ENCODE results near the gene SLC22A23.

SLC22A23 gene

GRCh38 chr6:3314621-3315467, 142.0 kb downstream of the SLC22A23 start:
- DNase-seq, result no peak

- DNase-seq, result no peak
These were observed 142.7 kb downstream of the SLC22A23 start for GRCh38 chr6:3314176-3314575.

GRCh38 chr6:3312604-3313231, 144.1 kb downstream of the SLC22A23 start:
- no peak for DNase-seq

- DNase-seq, result no peak
These were observed 145.0 kb downstream of the SLC22A23 start for GRCh38 chr6:3311826-3312225.

- DNase-seq, result no peak
These were observed 146.1 kb downstream of the SLC22A23 start for GRCh38 chr6:3310703-3311102.

- no peak for DNase-seq
These were observed 146.8 kb downstream of the SLC22A23 start for GRCh38 chr6:3310051-3310448.

- no peak for DNase-seq
These were observed 147.3 kb downstream of the SLC22A23 start for GRCh38 chr6:3309391-3310050.

- DNase-seq, result no peak
These were observed 148.7 kb downstream of the SLC22A23 start for GRCh38 chr6:3308106-3308505.

GRCh38 chr6:3307436-3307835, 149.4 kb downstream of the SLC22A23 start:
- no peak for DNase-seq

- no peak for DNase-seq
These were observed 150.0 kb downstream of the SLC22A23 start for GRCh38 chr6:3306848-3307247.

GRCh38 chr6:3305831-3306230, 151.0 kb downstream of the SLC22A23 start:
- no peak for DNase-seq

- DNase-seq, result no peak
These were observed 151.7 kb downstream of the SLC22A23 start for GRCh38 chr6:3305216-3305565.

GRCh38 chr6:3304500-3305215, 152.2 kb downstream of the SLC22A23 start:
- DNase-seq, result no peak

GRCh38 chr6:3303795-3304411, 152.9 kb downstream of the SLC22A23 start:
- no peak for DNase-seq

- DNase-seq, result no peak
These were observed 155.3 kb downstream of the SLC22A23 start for GRCh38 chr6:3301506-3301905.

- no peak for DNase-seq
These were observed 157.6 kb downstream of the SLC22A23 start for GRCh38 chr6:3299221-3299620.

- DNase-seq, result no peak
These were observed 158.9 kb downstream of the SLC22A23 start for GRCh38 chr6:3297909-3298308.

- DNase-seq, result no peak
These were observed 159.8 kb downstream of the SLC22A23 start for GRCh38 chr6:3297006-3297405.

GRCh38 chr6:3296537-3296936, 160.3 kb downstream of the SLC22A23 start:
- DNase-seq, result no peak

- DNase-seq, result no peak
These were observed 160.8 kb downstream of the SLC22A23 start for GRCh38 chr6:3296078-3296477.

- no peak for DNase-seq
These were observed 161.7 kb downstream of the SLC22A23 start for GRCh38 chr6:3294921-3295871.

- DNase-seq, result no peak
These were observed 162.5 kb downstream of the SLC22A23 start for GRCh38 chr6:3294396-3294795.

Data from OCI-M1 (cell line).